IMR-90 (cell line): ENCODE measurements around the gene CD164L2.

Experiments used
- CTCF ChIP-seq: conservative IDR thresholded peaks from 2 replicates; pipeline ENCODE4 v1.5.1; 2012; ENCODE audit warnings: mild to moderate bottlenecking, low read depth, low read length, improper control_type of control experiment
- NFE2L2 ChIP-seq: fragments of 150-350 bp; IDR thresholded peaks from 2 replicates; pipeline ENCODE4 v1.6.1; 2016; ENCODE audit warnings: low read depth, mild to moderate bottlenecking, low read length
- POLR2A ChIP-seq: IDR thresholded peaks from 2 replicates; pipeline ENCODE4 v1.6.1; 2012; ENCODE audit warnings: mild to moderate bottlenecking, low read depth, low read length
- RFX5 ChIP-seq: IDR thresholded peaks from 2 replicates; pipeline ENCODE4 v1.8.0; 2012; ENCODE audit warnings: low read depth, mild to moderate bottlenecking, low read length, moderate library complexity
- TF ChIP-seq, protein P1 (sequence below): fragments of 150-350 bp; IDR thresholded peaks from 2 replicates; pipeline ENCODE4 v1.6.1; 2017; ENCODE audit warnings: mild to moderate bottlenecking, antibody characterized with exemption, low read length, low read depth

DNA sequence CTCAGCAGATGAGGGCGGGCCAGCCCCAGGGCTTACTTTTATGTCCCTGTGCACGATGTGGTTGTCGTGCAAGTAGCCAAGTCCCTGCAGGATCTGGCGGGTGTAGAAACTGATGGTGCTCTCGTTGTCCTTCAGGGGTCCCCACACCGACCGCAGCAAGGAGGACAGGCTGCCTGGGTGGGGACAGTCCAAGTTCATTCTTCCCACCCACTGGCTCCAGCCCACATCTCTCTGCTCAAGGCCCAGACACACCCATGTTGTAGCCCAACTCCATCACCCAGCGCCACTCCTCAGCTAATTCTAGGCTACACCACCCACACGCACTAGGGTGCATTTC lies 23.3 kb downstream of the CD164L2 start:
- TF ChIP-seq CTCF (no peak), POLR2A (no peak), NFE2L2 (no peak), RFX5 (no peak)
- TF ChIP-seq, protein P1, sequence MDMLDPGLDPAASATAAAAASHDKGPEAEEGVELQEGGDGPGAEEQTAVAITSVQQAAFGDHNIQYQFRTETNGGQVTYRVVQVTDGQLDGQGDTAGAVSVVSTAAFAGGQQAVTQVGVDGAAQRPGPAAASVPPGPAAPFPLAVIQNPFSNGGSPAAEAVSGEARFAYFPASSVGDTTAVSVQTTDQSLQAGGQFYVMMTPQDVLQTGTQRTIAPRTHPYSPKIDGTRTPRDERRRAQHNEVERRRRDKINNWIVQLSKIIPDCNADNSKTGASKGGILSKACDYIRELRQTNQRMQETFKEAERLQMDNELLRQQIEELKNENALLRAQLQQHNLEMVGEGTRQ, result no peak
